Activated CD8-positive, alpha-beta memory T cell treated with anti-CD3 and anti-CD28 coated beads, Interleukin-2, amount 10 ng/mL, durations not matched to agents 7 days and 5 days (primary cell): Measurements from ENCODE around the gene MTA1. TPM values are rescaled to one million over a fixed set of nuclear protein-coding genes. Genes with fewer than 3 reads are reported as not detected.

Experiments used
- ATAC-seq: fragments of 150-1000 bp; cut with Tn5 transposase; one replicate; pipeline ENCODE4 v1.10.0; 2021; ENCODE audit warnings: moderate library complexity
- CTCF ChIA-PET: fragments of 350-600 bp; sonication (Branson Sonifier 250); formaldehyde crosslinking; loops from one replicate; lab custom pipeline; 2021; ENCODE audit warnings: antibody characterized with exemption; lab: Charles Lee
- DNase-seq: peaks from one replicate; pipeline ENCODE4 v3.0.0-alpha.2; 2020
- H3K27ac Mint-ChIP-seq: one replicate; pipeline ENCODE4 v1.8.0; 2021; ENCODE audit warnings: mild to moderate bottlenecking, mixed read lengths
- H3K27me3 Mint-ChIP-seq: one replicate; pipeline ENCODE4 v1.8.0; 2021; ENCODE audit warnings: mixed read lengths
- H3K36me3 Mint-ChIP-seq: one replicate; pipeline ENCODE4 v1.8.0; 2021; ENCODE audit warnings: mild to moderate bottlenecking, mixed read lengths
- H3K4me1 Mint-ChIP-seq: one replicate; pipeline ENCODE4 v1.8.0; 2021; ENCODE audit warnings: mixed read lengths
- H3K4me3 Mint-ChIP-seq: one replicate; pipeline ENCODE4 v1.8.0; 2021; ENCODE audit warnings: mild to moderate bottlenecking, moderate library complexity, mixed read lengths
- H3K9me3 Mint-ChIP-seq: one replicate; pipeline ENCODE4 v1.8.0; 2022; ENCODE audit warnings: low read depth, mixed read lengths
- total RNA-seq, 2 experiments: library from RNA; stranded (reverse); gene quantifications; one replicate each; pipeline ENCODE4 v1.2.3, GENCODE V29; 2021

The MTA1 gene
- total RNA-seq, 2 experiments from 2014 or later = 134 to 141 TPM

DNA sequence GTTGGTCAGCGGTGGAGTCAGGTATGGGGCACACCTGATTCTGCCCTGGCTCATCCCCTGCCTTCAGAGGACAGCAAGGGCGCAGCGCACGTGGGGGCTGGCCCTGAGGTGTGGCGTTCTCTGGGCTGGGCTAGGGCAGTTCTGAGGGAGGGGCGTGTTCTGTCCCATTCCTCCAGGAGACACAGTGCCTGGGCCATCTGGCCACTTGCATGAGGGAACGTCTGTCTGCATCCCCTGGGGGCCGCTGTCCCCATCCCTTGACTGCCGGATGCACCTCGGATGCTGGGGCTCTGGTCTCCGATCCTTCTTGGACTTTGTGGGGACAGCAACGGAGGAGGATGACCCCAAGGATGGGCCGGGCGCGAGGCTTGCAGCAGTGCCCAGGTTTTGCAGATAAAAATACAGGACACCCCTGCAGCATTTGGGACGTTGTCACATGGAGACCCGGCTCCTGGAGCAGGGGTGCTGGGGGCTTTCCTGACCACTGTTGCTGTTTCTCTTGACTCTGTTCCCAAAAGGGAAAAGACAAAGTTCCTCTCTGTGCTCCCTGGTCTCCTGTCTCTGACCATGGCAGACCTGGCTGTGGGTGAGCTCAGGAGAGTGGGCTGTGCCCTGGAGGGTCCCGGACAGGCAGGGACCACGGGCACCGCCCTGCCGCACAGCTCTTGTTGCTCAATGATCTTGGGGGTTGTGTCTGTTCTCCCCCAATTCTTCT is 6.9 kb downstream of the MTA1 start:
- CTCF ChIA-PET = no interaction called here
- peaks cover 29% of the 10 kb centered on the region for H3K4me1 Mint-ChIP-seq
- peaks cover 38% of the 10 kb centered on the region for H3K36me3 Mint-ChIP-seq
- no peak for ATAC-seq
- no peaks in the 10 kb centered on the region for H3K27me3 Mint-ChIP-seq
- H3K27ac Mint-ChIP-seq = no peak overlapping the region
- no peaks in the 10 kb centered on the region for H3K9me3 Mint-ChIP-seq
- no peak for DNase-seq
- no peak overlapping the region for H3K4me3 Mint-ChIP-seq

DNA sequence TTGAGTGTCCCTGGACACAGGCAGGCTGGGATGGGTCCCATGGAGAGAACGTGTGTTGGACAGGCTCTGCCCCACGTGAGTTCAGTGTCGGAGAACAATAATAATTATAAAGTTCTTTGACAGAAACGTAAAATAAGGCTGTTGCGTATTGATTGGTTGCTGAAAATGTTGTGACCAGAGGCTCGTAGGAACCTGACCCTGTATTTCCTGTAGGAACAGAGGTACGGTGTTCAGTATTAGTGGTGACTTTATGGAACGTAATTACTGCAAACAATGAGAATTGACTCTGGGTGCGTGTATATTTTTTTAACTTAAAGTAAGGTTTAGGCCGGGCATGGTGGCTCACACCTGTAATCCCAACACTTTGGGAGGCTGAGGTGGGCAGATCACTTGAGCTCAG is 7.8 kb downstream of the MTA1 start:
- DNase-seq = no peak
- no peak for ATAC-seq
- H3K27ac Mint-ChIP-seq = no peak overlapping the region
- CTCF ChIA-PET = interaction anchor here (0.7 kb wide), 1 partner anchor 74 kb away, joined by 5 read pairs; no protein-coding TSS in a partner anchor
- H3K36me3 Mint-ChIP-seq = peaks cover 38% of the 10 kb centered on the region
- no peaks in the 10 kb centered on the region for H3K27me3 Mint-ChIP-seq
- peaks cover 21% of the 10 kb centered on the region for H3K4me1 Mint-ChIP-seq
- H3K9me3 Mint-ChIP-seq = no peaks in the 10 kb centered on the region
- no peak overlapping the region for H3K4me3 Mint-ChIP-seq

DNA sequence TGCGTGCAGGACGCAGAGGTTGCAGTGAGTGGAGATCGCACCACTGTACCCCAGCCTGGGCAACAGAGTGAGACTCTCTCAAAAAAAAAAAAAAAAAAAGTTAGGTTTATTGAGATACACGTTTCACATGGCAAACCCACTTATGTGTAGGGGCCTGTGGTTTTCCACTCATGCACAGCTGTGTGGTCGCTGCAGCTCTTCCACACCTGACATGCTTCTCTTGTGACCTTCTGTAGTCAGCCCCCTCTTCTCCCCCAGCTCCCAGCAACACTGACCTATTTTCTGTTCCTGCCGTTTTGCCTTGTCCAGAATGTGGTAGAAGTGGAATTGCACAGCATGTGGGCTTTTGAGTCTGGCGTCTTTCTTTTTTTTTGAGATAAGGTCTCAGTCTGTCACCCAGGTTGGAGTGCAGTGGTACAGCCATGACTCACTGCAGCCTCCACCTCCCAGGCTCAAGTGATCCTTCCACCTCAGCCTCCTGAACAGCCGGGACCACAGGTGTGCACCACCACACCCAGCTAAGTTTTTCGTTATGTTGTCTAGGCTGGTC is 8.4 kb downstream of the MTA1 start:
- H3K27ac Mint-ChIP-seq = peak overlapping the region; percentile 26

DNA sequence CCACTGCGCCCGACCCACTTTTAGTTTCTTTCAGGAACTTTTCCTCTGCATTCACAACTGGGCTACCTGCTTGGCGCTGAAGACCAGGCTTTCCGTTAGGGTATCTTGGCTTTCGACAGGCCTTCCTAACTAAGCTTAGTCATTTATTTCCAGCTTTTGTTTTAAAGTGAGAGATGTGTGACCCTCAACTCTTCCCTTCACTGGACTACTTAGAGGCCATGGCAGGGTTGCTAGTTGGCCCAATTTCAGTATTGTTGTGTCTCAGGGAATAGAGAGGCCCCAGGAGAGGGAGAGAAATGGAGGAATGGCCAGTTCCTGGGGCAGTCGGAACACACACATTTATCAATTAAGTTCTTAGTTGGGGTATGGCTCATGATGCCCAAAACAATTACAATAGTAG is 10.4 kb downstream of the MTA1 start:
- CTCF ChIA-PET = interaction anchor here (0.7 to 1.7 kb wide), 3 partner anchors 9 to 18 kb away, joined by 3 to 4 read pairs (median 4); no protein-coding TSS in a partner anchor
- H3K27me3 Mint-ChIP-seq = no peaks in the 10 kb centered on the region
- peaks cover 38% of the 10 kb centered on the region for H3K36me3 Mint-ChIP-seq

More for the DNA sequence above, 8.4 kb downstream of the MTA1 start:
- Mint-ChIP-seq H3K9me3 (no peaks in the 10 kb centered on the region), H3K4me3 (no peak overlapping the region), H3K27me3 (no peaks in the 10 kb centered on the region), H3K36me3 (peaks cover 38% of the 10 kb centered on the region), H3K4me1 (peaks cover 15% of the 10 kb centered on the region)
- CTCF ChIA-PET = interaction anchor here (0.7 kb wide), 1 partner anchor 74 kb away, joined by 5 read pairs; no protein-coding TSS in a partner anchor
- no peak for DNase-seq
- ATAC-seq = no peak

DNA sequence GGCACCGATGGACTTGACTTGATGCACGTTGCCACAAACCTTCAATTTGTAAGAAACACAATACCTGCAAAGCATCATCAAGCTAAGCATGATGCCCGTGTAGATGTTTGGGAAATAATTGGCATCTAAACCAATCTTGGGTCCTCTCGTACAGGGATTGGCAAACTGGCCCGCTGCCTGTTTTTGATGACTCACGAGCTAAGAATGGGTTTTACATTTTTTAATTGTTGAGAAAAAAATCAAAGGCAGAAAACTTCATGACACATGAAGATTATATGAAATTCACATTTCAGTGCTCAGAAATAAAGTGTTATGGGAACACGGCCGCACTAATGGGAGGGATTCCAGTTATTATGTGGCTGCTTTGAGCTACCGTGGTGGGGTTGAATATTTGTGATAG is 10.9 kb downstream of the MTA1 start:
- ATAC-seq (no peak), DNase-seq (no peak)
- H3K27me3 Mint-ChIP-seq = no peaks in the 10 kb centered on the region
- CTCF ChIA-PET = interaction anchor here (1.0 to 1.7 kb wide), 2 partner anchors 9 to 18 kb away, joined by 3 to 4 read pairs; no protein-coding TSS in a partner anchor
- H3K36me3 Mint-ChIP-seq = peaks cover 40% of the 10 kb centered on the region
- H3K9me3 Mint-ChIP-seq = no peaks in the 10 kb centered on the region
- peaks cover 19% of the 10 kb centered on the region for H3K4me1 Mint-ChIP-seq
- no peak overlapping the region for H3K27ac Mint-ChIP-seq
- no peak overlapping the region for H3K4me3 Mint-ChIP-seq

More for the DNA sequence above, 10.4 kb downstream of the MTA1 start:
- Mint-ChIP-seq H3K4me1 (peaks cover 19% of the 10 kb centered on the region), H3K27ac (no peak overlapping the region), H3K4me3 (no peak overlapping the region), H3K9me3 (no peaks in the 10 kb centered on the region)
- ATAC-seq (no peak), DNase-seq (no peak)

DNA sequence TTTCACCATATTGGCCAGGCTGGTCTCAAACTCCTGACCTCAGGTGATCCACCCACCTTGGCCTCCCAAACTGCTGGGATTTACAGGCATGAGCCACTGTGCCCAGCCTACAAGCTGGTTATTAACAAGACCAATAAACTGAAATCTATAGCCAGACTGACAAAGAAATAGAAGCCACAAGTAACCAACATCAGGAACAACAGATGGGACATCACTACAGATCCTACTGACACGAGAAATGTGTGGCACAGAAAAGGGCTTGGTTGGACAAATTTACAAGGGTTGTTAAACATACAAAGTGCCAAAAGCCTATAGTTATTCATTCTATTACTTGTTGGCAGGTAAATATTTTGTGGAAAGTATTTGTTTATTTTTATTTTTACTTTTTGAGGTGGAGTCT is 11.6 kb downstream of the MTA1 start:
- CTCF ChIA-PET = interaction anchor here (1.7 kb wide), 1 partner anchor 17 kb away, joined by 4 read pairs; no protein-coding TSS in a partner anchor
- ATAC-seq = no peak
- H3K9me3 Mint-ChIP-seq = no peaks in the 10 kb centered on the region
- DNase-seq = no peak
- no peak overlapping the region for H3K27ac Mint-ChIP-seq
- H3K4me1 Mint-ChIP-seq = peaks cover 19% of the 10 kb centered on the region
- no peaks in the 10 kb centered on the region for H3K27me3 Mint-ChIP-seq
- peaks cover 39% of the 10 kb centered on the region for H3K36me3 Mint-ChIP-seq
- no peak overlapping the region for H3K4me3 Mint-ChIP-seq

DNA sequence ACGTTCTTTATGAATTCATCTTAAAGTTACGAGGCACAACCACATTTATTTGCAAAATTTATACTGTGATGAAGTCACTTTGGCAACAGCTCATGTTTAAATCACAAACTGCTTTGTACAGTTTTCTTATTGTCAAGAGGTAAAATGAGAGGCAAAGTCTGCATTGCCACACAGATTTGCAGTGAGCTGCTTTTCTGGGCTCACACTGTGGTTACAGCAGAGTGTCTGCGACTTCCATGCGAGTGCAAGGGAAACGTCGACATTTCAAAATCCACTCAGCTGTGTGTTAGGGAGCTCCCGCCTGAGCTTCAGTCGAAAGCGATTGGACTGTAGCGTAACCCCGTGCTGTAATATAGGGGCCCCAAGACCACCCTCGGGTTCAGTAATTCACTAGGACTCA is 13.0 kb downstream of the MTA1 start:
- Mint-ChIP-seq H3K9me3 (no peaks in the 10 kb centered on the region), H3K4me3 (no peak overlapping the region), H3K36me3 (peaks cover 27% of the 10 kb centered on the region), H3K27me3 (no peaks in the 10 kb centered on the region), H3K4me1 (peaks cover 7% of the 10 kb centered on the region), H3K27ac (no peak overlapping the region)
- ATAC-seq (no peak), DNase-seq (no peak)
- CTCF ChIA-PET = no interaction called here

DNA sequence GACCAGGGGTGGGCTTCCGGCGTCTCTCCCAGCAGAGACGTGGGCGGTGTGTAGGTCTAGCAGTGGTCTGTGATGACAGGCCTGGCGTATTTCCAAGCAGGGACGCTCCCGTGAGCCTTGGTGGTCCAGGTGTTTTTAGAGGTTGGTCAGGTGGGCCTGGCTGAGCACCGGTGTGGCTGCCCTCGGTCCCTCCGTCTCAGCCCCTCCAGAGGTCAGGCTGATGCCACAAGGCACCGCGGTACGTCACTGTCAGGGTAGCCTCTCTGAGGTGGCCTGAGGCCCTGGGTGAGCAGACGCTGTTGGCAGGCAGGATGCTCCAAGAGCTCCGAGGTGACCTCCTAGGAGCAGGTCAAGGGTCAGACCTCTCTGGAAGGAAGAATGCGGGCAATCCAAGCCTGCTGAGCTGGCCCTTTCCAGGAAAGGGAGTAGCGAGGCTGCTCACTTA is 13.6 kb downstream of the MTA1 start:
- Mint-ChIP-seq H3K4me1 (peaks cover 4% of the 10 kb centered on the region), H3K9me3 (no peaks in the 10 kb centered on the region), H3K27ac (no peak overlapping the region), H3K4me3 (no peak overlapping the region), H3K27me3 (no peaks in the 10 kb centered on the region), H3K36me3 (peaks cover 25% of the 10 kb centered on the region)
- CTCF ChIA-PET = interaction anchor here (1.2 kb wide), 1 partner anchor 15 kb away, joined by 3 read pairs; no protein-coding TSS in a partner anchor
- ATAC-seq (no peak), DNase-seq (no peak)

DNA sequence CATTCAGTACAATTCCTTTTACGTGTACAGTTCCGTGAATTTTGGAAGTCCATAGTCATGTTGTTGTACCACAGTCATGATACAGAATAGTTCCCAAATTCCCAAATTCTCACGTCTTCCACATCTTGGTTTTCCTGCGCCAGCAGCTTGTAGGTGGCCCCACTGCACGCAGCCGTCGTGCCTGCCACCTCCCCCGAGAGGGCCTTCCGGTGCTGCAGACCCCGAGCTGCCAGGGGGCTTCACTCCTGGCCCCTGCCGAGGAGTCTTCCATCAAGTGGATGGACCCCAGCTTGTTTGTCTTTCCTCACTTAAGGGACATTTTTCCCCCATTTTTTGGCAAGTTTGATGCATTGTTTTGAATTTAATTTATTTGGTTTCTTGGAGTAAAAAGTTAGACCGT is 16.8 kb downstream of the MTA1 start:
- no peak for DNase-seq
- Mint-ChIP-seq H3K4me3 (no peak overlapping the region), H3K27me3 (no peaks in the 10 kb centered on the region), H3K9me3 (no peaks in the 10 kb centered on the region), H3K36me3 (peaks cover 6% of the 10 kb centered on the region), H3K27ac (no peak overlapping the region), H3K4me1 (peaks cover 4% of the 10 kb centered on the region)
- CTCF ChIA-PET = interaction anchor here (3.0 kb wide), 1 partner anchor 12 kb away, joined by 9 read pairs; no protein-coding TSS in a partner anchor
- ATAC-seq = no peak

DNA sequence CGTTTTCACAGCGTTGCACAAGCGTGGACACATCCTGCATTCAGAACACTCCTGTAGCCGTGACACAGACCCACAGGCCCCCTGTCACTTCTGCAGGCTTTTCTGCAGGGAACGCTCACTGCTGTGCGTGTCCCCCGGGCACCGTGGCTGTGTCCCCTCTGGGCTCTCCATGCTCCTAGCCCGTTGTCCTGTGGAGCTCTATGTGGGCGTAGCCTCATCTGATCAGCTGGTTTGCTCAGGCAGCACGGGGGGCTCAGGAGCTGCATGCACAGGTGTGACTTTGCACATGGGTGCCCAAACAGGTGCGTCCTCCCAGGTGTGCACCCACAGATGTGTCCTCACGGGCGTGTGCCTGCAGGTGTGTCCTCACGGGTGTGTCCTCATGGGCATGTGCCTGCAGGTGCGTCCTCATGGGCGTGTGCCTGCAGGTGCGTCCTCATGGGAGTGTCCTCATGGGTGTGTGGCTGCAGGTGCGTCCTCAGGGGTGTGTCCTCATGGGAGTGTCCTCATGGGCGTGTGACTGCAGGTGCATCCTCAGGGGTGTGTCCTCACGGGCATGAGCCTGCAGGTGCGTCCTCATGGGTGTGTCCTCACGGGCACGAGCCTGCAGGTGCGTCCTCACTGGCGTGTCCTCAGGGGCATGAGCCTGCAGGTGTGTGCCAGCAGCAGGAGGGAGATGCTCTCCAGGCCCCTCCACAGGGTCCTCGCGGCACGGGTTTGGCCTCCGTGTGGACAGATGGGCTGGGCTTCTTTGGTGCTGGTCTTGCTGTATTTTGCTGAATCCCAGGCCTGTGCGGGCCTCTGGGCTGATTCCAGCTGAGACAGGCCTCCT is 17.5 kb downstream of the MTA1 start:
- H3K36me3 Mint-ChIP-seq = peaks cover 8% of the 10 kb centered on the region
- CTCF ChIA-PET = interaction anchor here (3.0 kb wide), 1 partner anchor 11 kb away, joined by 9 read pairs; no protein-coding TSS in a partner anchor
- no peak for DNase-seq
- peaks cover 4% of the 10 kb centered on the region for H3K4me1 Mint-ChIP-seq
- no peak for ATAC-seq
- H3K4me3 Mint-ChIP-seq = no peak overlapping the region
- H3K27me3 Mint-ChIP-seq = no peaks in the 10 kb centered on the region
- H3K9me3 Mint-ChIP-seq = no peaks in the 10 kb centered on the region
- no peak overlapping the region for H3K27ac Mint-ChIP-seq

DNA sequence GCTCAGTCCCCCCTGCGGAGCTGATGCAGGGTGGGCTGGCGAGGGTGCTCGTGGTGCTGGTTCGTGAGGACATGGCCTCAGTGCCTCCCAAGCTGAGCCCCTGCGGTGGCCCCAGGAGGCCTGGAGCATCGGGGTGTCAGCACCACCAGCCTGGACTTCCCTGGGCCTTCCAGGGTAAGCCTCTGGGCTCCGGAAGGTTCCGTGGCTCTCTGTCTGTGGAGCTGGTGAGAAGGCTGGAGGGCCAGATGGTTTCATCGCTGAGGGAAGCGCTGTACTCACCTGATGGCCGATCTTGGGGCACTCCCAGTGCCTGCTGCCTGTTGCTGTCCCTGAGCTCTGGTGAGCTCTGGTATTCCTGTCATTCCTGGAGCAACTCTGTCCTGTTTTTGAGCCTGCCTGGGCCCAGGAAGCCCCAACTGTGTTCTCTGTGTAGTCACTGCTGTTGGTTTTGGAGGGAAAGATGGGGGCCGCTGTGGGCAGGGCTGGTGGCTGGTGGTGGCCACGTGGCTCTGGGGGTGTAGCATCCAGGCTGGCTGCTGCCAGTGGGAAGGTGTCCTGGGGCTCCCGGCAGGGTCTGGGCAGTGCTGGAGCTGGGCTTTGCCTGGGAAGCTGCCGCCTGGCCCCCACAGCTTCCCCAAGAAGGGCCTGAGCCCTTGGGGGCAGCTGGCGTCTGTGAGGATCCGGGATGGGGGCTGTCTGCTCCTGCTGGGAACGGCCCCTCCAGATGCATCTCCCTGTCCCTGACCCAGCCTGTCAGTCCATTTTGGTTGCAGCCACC is 18.3 kb downstream of the MTA1 start:
- Mint-ChIP-seq H3K4me1 (peaks cover 4% of the 10 kb centered on the region), H3K9me3 (no peaks in the 10 kb centered on the region), H3K27me3 (no peaks in the 10 kb centered on the region), H3K27ac (no peak overlapping the region), H3K4me3 (no peak overlapping the region), H3K36me3 (peaks cover 8% of the 10 kb centered on the region)
- no peak for ATAC-seq
- CTCF ChIA-PET = no interaction called here
- DNase-seq = no peak

DNA sequence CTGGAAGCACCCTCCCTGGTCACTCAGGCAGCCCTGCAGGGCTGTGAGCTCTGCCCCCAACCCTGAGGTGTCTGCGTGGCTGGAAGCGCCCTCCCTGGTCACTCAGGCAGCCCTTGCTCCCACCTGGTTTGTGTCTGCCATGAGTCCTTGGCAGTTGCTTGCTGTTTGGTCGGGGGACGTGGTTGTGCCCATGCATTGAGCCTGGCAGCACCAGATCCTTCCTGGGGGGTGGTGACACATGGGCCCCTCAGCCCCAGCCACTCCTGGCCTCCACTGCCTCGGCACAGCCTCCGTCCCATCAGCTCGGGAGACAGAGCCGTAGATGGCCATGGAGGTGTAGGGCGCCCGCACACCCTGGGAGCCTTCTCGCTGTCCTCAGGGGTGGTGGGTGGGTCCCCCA is 19.6 kb downstream of the MTA1 start:
- Mint-ChIP-seq H3K36me3 (peaks cover 8% of the 10 kb centered on the region), H3K9me3 (no peaks in the 10 kb centered on the region), H3K27ac (no peak overlapping the region), H3K4me3 (no peak overlapping the region), H3K4me1 (peaks cover 4% of the 10 kb centered on the region), H3K27me3 (no peaks in the 10 kb centered on the region)
- ATAC-seq = no peak
- CTCF ChIA-PET = interaction anchor here (1.0 kb wide), 1 partner anchor 87 kb away, joined by 3 read pairs; no protein-coding TSS in a partner anchor
- no peak for DNase-seq
